Measurements from ENCODE around the gene GALNT9.

GALNT9 gene

DNA sequence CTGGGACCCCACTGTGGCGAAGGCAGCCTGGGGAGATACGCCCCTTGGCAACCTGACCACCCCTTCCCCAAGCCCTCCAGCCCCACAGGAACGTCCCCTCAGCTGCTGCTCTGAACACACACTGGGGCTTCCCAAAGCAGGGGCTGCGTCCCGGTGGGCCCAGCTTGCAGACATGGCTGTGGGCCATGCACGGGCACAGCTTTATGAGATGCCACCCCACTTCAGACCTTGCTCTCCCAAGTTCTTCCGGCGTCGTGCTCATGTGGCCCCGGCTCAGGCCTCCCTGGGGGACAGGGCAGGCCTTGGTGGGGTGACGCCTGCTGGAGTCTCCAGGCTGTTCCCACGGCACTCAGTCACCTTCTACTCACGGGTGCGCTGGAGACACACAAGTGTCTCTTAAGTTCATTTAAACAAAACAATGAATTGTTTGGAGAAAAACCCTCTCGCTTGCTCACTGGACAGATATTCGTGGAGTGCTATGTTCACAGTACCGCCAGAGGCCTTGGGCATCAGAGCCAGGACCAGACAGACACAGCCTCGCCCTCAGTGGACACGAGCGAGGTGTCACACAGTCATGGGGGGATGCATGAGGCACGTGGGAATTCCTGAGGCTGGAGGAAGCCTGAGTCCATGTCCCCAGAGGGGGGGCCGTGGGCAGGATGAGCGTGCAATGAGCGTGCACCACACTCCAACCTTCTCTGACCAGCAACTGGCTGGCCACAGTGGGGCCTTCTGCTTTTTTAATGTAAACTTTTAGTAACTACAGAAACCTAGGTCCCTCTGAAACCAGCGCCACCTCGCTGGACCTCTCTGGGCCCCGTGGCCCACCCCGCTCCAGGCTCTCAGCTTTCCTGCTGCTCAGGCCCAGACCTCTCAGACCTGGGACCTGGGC lies 4.3 kb downstream of the GALNT9 start:
- no peak for DNase-seq

DNA sequence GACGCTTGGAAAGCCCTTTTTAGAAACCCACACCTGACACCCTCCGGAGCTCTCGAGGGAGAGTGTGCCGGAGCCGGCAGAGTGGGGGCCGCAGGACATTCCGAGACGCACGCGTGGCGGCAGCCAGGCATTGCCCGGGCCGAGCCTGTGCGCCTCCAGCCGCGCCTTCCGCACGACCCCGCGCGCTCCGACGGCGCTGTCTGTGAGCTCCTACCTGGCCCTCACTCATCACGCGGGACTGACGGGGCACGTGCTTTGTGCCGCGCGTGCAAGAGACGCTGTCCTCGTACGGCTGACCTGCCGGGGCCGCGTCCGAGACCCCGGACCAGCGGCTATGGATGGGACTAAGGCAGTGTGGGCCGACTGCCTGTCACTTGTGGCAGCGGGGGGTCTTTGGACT lies 5.2 kb downstream of the GALNT9 start:
- no peak for DNase-seq

DNA sequence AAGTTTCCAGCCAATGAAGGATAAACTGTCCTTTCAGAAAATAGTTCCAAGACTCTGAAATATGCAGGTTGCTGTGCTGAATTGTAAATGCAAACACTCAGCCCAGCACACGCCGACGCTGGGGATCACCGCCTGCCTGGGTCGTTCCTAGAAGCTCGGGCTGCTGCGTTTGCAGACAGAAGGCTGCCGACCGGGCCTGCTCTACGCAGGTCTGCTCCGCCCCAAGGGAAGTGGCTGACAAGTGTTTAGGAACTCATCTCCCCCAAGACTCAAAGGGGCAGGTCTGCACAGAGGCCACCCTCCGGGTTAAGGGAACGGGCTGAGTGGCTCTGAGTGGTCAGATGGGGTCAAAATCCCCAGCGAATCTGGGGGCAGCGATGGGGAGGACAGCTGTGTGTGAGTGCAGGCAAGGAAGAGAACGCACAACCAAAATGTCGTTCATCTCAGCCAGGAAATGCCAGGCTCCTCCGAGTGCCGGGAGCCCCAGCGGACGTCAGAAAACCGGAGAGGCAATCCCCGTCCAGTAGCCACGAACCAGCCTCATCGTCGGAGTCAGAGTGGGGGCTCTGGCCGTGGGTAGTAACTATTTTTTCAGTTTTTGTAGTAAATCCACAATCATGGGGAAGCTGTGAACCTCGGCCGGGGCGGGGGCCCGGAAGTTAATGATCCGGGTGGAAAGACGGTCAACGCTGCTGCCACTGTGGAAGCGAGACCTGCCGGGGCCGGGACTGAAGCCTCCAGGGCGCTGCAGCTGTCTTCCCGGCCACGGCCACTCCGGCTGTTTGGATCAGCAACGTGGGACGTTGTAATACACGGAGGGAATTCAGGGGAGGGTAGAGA lies 6.0 kb downstream of the GALNT9 start:
- DNase-seq: no peak

DNA sequence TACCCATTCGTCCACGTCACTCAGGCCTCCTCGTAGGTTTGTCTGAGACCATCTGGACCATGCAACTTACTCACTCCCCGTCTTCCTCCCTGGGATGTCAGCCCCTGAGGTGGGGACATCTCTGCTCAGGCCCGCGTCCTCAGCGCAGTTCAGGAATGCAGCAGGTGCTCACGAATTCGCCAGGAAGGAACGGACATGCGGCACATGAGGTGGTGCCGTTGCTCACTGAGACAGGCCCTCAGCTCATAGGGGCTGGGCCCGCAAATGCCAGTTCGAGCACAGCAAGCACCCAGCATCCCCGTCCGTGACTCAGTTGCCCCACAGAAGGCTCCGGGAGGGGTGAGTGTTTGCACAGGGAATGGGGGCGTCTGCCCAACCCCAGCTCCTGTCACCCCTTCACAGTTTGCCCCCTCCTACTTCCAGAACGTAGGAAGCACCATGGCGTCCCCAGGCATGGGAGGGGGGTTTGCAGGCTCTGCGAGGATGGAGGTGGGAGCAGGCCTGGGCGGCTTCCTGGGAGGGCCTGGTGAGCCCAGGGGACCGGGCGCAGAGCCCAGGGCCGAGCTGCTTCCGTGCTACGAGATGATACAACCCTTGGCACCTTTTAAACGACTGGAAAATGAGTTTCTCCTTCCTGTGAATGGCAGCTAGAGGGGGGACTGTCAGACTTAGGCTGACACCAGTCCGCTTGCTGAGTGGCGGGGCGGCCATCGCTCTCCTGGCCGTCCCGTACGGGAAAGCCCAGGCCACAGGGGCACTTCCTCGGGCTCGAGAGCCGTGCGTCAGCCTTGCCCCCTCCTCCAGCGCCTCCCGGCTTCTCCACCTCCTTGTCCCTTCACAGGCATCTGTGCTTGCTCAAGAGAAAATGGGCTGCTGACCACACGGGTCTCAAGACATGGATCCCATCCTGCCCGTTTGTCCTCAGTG lies 6.9 kb downstream of the GALNT9 start:
- DNase-seq: no peak

DNA sequence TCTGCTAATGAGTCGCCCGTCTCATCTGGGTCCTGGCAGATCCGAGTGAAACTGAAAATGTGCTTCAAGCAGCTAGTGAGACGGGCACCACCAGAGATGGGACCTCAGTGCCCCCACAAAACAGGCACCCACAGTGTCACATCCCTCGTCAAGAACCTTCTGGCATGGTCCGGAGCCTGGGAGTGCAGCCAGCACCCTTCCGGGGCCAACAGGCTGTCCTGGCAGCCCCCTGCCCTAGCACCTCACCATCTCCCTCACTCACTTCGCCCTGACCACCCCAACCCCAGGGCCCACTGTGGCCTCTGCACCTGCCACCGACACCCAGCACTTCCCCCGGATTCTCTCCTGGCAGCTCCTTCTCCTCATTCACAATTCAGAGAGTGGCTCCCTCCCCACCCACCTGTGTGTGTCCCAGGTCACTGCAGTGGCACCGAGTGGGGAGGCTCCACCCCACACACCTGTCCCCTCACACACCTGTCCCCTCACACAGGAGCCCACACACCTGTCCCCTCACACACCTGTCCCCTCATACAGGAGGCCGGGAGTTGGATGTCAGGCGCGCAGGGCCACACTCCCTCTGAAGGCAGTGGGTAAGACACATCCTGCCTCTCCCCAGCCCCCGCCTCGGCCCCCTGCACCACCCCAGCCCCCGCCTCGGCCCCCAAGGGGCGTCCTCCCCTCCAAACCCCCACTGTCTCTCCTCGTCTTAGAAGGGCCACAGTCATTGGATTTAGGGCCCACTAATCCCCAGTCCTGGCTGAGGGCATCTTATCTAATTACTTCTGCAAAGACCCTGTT lies 7.9 kb downstream of the GALNT9 start:
- no peak for DNase-seq

DNA sequence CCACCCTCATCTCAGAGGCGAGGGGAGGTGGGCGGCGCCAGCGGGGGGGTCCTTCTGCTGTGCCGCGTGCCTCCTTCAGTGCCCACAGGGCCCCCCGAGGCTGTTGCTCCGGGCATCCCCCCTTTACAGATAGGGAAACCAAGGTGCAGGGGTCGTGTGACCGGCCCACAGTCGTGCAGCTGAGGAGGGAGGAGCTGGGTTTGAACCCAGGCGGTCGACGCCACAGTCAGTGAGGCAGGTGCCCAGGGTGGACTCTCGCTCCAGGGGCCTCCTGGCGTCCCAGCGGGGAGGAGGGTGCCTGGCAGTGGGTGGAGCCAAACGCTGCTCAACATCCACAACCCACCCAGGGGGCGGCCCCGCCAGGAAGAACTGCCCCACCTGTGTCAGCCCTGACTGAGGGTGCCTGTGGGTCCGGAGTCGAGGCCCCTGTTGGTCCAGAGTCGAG lies 8.6 kb downstream of the GALNT9 start:
- no peak for DNase-seq

DNA sequence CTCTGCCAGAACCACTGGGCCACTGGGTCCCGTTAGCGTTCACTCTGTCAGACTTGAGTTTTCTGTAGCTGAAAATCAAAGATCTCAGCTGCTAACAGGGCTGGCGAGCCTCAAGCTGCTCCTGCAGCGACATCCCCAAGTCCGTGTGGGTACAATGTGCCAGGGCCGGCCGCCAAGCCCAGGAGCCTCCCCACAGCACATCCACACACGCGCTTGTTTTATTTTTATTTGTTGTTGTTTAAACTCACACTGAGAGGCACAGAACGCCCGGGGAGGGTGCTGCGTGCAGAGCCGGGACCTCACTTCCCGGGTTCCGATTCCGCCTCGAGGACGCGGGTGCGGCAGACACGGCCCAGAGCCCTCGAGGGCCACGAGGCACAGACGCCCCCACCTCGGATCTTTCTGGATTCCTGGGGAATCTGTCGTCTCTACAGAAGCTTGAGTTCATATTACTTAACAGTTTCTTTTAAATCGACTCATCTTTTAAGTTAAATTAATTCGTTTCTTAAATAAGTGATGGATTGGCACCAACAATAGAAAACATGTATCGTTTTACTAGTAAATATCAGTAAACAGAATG lies 9.3 kb downstream of the GALNT9 start:
- DNase-seq: no peak

DNA sequence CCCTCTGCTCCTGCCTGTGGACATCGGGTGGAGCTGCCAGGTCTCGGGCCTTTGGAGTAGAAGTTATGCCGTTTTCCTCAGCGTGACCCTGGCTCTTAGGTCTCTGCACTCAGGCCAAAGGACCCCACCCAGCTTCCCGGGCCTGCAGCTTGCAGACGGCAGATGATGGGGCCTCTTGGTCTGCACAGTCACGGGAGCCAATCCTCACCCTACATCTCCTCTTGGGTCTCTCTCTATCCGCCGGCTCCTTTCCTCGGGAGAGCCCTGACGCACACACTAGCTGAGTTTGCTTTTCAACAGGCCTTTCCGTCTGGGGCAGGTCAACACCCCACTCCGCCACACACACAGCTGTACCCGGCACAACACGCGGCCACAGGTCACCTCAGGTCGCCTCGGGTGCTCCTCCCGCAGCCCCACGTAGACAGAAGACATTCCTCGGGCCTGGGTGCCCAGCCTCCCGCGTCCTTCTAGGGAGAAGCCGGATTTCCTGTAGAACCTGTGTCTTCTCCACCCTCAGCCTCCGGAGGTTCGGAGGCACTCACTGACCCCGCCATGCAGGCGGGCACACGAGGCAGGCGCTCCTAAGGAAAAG lies 9.9 kb downstream of the GALNT9 start:
- no peak for DNase-seq

DNA sequence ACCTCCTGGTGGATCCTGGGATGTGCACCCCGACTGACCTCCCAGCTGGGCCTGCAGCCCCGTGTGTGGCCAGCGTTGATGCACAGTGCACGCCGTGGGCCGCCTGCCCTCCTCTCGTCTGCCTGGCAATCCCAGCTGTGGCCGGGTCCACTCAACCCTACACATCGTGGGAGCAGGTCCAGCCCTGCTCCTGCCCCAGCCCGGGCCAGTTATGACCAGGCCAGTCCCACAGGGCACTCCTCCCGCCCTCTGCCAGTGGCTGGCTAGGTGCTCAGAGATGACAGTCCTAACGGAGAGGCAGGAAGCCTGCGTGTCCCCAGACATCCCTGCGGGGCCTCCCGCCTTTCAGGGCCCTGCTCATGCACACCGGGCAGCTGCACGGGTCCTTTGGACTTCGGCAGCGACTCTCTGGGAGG lies 10.8 kb downstream of the GALNT9 start:
- DNase-seq: no peak

DNA sequence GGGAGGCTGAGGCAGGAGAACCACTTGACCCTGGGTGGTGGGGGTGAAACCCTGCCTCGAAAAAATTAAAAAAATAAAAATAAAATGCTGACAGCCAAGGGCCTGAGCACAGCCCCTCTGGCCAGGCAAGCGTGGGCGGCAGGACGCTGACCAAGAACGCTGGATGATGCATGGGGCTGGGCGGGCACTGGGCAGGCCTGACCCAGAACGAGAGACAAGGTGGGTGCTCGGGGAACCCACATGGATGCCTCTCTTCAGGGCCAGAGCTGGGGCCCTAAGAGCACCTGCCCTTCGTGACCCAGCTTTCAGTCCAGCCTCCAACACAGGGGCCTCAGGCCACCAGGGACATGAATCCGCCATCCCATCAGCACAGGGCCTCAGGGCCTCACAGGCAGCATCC lies 11.3 kb downstream of the GALNT9 start:
- DNase-seq: no peak

DNA sequence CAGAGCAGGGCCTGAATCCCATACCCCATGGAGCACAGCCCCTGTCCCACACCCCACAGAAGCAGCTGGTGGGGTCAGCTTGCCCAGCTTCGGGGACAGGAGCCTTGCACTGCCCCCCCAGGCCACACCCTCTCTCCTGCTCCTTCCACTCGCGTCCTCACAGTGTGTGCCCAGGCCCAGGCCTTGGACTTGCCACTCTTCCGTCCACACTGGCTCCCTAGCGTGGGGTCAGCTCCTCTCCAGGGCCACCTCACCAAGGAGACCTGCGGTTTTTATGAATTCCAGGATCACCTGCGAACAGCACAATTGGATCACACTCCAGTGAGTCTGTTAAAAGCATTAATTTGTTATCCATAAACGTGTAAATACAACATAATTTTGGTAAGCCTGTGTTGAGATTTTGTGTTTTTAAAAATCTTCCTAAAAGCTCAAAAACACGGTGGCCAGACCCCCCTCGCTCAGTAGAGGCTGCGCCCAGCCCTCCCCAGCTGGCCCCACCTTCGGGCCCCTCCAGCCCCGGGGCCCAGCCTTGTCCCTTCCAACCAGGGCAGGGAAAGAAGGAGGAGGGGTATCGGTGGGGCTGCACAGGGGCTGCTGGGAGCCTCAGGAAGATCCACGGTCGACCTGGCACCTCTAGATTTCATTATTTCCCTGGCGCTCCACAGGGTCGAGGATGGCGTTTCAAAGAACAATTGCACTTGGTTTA lies 12.0 kb downstream of the GALNT9 start:
- no peak for DNase-seq

DNA sequence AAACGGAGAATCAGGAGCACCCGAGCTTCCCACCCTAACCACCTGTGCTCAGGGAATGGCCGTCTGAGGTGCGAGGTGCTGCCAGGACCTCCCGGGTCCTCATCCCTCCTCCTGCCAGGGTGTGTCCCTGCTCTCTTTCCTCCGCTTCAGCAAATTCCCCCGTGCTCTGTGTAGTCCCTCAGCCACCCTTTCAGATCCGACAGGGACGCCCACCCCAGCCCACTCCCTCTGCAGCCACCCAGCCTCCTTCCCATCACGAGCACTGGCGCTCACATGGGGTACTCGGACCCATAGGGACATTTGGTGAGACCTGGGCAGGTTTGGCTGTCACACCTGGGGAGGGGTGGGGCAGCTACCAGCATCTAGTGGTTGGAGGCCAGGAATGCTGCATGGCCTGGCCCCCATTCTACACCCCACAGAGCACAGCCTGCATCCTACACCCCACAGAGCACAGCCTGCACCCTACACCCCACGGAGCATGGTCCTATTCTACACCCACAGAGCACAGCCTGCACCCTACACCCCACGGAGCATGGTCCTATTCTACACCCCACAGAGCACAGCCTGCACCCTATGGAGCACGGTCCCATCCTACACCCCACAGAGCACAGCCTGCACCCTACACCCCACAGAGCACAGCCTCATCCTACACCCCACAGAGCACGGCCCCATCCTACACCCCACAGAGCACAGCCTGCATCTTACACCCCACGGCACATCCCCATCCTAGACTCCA lies 12.7 kb downstream of the GALNT9 start:
- DNase-seq: no peak

DNA sequence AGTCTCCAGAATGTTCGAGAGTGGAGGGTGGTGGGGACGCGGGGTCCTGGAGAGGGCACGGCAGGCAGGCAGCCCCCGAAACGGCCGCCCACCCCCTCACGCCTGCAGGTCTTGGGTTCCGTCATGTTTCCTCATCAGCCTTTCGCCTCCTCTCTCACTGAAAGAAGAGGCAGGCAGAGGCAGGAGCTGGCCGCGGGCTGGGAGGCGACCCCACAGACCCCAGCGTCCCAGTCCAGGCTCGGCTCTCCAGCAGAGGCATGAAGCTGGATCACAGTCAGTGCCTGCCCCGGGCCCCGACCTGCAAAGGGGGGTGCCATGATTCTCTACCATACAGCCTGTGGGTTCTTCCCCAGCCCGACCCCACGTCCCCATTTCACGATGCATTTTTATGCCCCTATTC lies 13.4 kb downstream of the GALNT9 start:
- DNase-seq: no peak

DNA sequence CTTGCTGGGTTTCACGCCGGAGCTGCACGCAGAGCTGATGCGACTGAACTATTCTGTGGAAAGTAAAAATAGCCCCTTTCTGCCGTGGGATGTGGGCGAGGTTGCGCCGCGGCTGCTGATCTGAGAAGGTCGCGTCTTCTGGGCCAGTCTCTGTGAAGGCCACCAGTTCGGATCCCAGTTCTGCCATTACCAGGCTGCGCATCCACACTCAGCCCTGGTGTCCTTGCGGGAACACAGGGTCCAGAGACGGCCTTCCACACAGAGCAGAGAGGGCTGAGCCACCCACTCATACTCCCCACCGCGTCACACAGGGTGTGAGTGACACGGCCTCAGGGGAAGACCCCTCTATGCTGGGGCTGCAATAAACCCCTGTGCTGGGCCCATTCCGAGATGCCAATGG lies 13.9 kb downstream of the GALNT9 start:
- no peak for DNase-seq

DNA sequence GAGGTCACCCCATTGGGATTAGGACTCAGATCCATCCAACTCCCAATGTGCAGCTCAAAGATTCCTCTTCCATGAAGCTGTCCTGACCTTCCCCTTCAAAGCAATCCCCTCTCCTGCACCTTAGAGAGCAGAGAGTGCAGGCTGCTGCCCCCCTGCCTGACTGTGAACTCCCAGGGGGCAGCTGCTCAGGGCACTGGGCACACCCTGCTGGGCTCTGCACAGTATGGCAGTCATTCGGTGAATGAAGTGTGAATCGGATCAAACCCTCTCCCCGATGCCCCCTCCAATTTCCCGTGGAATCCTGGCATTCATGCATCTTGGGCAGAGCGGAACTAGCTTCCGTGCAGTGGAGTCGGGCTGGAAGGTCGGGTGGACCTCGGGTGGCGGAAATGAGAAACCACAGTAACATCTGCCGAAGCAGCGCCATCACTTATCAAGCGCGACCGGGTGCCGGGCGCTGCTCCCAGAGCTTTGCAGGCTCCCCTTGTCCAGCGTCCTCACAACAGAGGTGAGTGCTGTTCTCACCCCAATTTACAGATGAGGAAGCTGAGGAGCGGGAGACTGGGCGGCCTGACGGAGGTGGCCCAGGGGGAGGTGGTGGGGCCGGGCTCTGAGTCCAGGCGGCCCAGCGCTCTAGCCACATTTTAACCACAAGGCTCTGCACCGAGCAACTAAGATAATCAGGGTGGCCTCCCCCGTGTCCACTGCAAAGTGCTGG lies 14.7 kb downstream of the GALNT9 start:
- DNase-seq: no peak

DNA sequence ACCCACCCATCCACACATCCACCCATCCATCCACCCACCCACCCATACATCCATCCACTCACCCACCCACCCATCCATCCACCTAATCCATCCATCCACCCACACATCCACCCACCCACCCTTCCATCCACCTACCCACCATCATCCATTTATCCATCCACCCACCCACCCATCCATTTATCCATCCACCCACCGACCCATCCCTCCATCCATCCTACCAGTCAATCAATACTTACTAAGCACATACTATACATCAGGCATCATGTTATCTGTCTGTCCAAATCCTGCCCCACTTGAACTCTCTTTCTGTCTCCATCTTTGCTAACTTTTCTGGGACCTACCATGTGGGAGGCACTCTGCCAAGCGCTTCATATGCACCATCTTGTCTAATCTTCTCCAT lies 15.4 kb downstream of the GALNT9 start:
- no peak for DNase-seq

DNA sequence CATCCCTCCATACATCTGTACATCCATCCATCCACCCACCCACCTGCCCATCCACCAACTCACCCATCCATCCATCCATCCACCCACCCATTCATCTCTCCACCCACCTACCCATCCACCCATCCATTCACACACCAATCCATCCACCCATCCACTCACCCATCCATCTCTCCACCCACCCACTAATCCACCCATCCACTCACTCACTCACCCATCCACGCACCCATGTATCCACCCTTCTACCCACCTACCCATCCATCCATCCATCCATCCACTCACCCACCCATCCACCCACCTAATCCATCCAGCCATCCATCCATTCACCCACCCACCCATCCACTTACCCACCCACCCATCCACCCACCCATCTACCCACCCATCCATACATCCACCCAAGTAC lies 16.2 kb downstream of the GALNT9 start:
- DNase-seq: no peak

DNA sequence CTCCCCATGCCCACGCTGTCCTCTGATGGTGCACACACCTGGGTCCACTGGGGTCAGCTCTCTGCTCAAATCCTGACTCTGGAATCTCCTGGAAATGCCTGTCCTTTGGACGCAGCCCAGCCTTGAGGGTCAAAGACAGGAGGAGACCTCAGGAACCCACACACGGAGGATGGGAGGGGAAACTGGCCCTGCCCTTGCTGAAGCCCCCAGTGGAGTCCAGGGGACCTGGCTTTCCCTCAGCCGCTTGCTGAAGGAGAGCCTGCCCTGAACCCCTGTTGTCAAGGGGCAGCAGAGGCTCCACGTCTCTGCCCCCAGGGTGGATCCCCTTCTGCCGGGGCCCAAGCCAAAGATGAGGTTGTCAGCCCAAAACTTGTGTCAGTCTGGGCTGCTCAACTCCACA lies 16.9 kb downstream of the GALNT9 start:
- DNase-seq: no peak
